Upper lobe of right lung (tissue), 1 donor: ENCODE measurements around the gene PDE7B. TPM values are rescaled to one million over a fixed set of nuclear protein-coding genes. Genes with fewer than 3 reads are reported as not detected.

Source experiments
- ATAC-seq: fragments of 200-7000 bp; cut with Tn5 transposase; one replicate; pipeline ENCODE4 v1.9.1; 2020; ENCODE audit warnings: mild to moderate bottlenecking, moderate library complexity
- DNase-seq: peaks from one replicate; pipeline ENCODE4 v3.0.0-alpha.2; 2020
- H3K27ac ChIP-seq: fragments of 200-600 bp; one replicate; pipeline ENCODE4 v1.8.0; 2022
- H3K27me3 ChIP-seq: fragments of 200-600 bp; one replicate; pipeline ENCODE4 v1.8.0; 2022; ENCODE audit warnings: mild to moderate bottlenecking
- H3K36me3 ChIP-seq: fragments of 200-600 bp; one replicate; pipeline ENCODE4 v1.8.0; 2022
- H3K4me1 ChIP-seq: fragments of 200-600 bp; one replicate; pipeline ENCODE4 v1.8.0; 2022
- H3K4me3 ChIP-seq: fragments of 200-600 bp; one replicate; pipeline ENCODE4 v1.8.0; 2022; ENCODE audit warnings: mild to moderate bottlenecking
- H3K9me3 ChIP-seq: fragments of 200-600 bp; one replicate; pipeline ENCODE4 v1.8.0; 2022
- intact Hi-C: fragments of 100-400 bp; cut with DNase I; formaldehyde crosslinking; loops from one replicate; pipeline ENCODE4 v1.11.0; 2022
- total RNA-seq: library from RNA; stranded (reverse); fragmentation: NEBNext Ultra II Directional; extraction: Animal tissue kit (Norgen Biotek cat#: 25700); gene quantifications from one replicate; pipeline ENCODE4 v1.2.1, GENCODE V29; 2021
- TF ChIP-seq, protein P1 (sequence below): fragments of 200-600 bp; IDR thresholded peaks from one replicate; pipeline ENCODE4 v1.8.0; 2022; ENCODE audit warnings: antibody characterized with exemption
- donor health status: DM: no; HTN: yes; CAD: no; lungs with severe emphysema.

The PDE7B gene
- total RNA-seq, 1 donor from 2014 or later, result 4.2 TPM

DNA sequence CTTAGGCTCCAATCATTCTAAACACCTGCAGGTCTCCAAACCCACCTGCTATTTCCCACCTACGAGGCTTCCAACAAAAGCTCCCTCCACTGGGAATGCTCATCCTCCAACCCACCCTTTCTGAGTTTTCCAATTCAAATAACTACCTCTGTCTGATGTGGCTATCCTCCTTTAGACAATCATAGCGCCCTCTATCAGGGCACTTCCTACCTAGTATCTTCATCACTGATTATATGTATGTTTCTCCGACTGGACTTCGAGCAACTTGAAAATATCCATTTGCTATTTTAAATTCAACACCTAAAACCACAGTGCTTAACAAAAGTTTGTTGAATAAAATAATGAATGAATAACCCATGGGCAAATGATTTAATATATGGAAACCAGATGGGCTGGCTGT lies 357.3 kb downstream of the PDE7B start:
- Histone ChIP-seq H3K4me1 (no peaks in the 10 kb centered on the region), H3K9me3 (no peaks in the 10 kb centered on the region), H3K27ac (no peak overlapping the region), H3K27me3 (no peaks in the 10 kb centered on the region), H3K4me3 (no peak overlapping the region), H3K36me3 (no peaks in the 10 kb centered on the region)
- DNase-seq (no peak), ATAC-seq (no peak)
- intact Hi-C loops, result no loop called here
- TF ChIP-seq, protein P1, sequence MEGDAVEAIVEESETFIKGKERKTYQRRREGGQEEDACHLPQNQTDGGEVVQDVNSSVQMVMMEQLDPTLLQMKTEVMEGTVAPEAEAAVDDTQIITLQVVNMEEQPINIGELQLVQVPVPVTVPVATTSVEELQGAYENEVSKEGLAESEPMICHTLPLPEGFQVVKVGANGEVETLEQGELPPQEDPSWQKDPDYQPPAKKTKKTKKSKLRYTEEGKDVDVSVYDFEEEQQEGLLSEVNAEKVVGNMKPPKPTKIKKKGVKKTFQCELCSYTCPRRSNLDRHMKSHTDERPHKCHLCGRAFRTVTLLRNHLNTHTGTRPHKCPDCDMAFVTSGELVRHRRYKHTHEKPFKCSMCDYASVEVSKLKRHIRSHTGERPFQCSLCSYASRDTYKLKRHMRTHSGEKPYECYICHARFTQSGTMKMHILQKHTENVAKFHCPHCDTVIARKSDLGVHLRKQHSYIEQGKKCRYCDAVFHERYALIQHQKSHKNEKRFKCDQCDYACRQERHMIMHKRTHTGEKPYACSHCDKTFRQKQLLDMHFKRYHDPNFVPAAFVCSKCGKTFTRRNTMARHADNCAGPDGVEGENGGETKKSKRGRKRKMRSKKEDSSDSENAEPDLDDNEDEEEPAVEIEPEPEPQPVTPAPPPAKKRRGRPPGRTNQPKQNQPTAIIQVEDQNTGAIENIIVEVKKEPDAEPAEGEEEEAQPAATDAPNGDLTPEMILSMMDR, result no peak

DNA sequence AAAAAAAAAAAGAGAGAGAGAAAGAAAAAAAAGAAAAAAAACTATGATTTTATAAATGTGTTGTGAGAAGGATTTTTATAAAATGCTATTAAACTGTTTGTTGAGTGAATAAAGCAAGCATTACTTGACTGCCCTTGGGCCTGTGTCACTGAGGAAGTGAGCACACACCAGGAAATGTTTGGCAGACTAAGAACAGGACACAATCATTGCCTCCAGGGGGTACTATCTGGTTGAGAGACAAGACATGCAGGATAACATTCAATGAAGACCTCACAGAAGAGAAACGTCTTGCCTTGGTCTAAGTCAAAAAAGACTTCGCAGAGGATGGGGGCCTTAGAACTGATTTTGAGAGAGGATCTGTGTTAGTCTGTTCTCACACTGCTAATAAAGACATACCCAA lies 358.0 kb downstream of the PDE7B start:
- no peaks in the 10 kb centered on the region for H3K27me3 ChIP-seq
- no peak overlapping the region for H3K27ac ChIP-seq
- no peaks in the 10 kb centered on the region for H3K36me3 ChIP-seq
- ATAC-seq (no peak), DNase-seq (no peak)
- TF ChIP-seq, protein P1, result no peak
- intact Hi-C loops, result no loop called here
- no peaks in the 10 kb centered on the region for H3K9me3 ChIP-seq
- no peak overlapping the region for H3K4me3 ChIP-seq
- H3K4me1 ChIP-seq, result no peaks in the 10 kb centered on the region

DNA sequence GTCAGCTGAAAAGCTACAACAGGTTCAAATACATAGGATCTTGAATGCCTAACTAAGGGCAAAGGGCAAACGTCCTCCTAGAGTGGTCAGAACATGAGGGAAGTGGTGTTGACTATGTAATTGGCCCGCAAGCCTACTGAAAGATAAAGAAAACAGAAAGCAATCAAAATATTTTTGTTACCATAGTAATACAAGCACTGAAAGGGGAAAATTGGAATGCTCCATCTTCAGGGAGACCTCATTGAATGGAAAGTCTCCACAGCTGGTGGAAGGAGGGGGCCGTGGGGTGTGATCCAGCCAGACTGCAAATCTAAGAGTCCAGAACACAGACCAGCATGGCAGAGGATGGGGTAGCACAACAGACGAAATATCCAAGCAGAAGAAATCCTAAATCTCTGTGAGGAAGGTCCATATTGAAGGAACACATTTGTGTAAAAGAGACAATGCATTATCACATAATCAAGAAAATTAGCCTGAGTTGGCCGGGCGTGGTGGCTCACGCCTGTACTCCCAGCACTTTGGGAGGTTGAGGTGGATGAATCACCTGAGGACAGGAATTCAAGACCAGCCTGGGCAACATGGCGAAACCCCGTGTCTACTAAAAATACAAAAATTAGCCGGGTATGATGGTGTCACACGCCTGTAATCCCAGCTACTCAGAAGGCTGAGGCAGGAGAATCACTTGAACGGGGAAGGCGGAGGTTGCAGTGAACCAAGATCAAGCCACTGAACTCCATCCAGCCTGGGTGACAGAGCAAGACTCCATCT lies 359.1 kb downstream of the PDE7B start:
- no peaks in the 10 kb centered on the region for H3K9me3 ChIP-seq
- intact Hi-C loops, result no loop called here
- TF ChIP-seq, protein P1, result no peak
- DNase-seq (no peak), ATAC-seq (no peak)
- H3K4me1 ChIP-seq, result no peaks in the 10 kb centered on the region
- H3K27ac ChIP-seq, result no peak overlapping the region
- no peaks in the 10 kb centered on the region for H3K36me3 ChIP-seq
- no peaks in the 10 kb centered on the region for H3K27me3 ChIP-seq
- no peak overlapping the region for H3K4me3 ChIP-seq

DNA sequence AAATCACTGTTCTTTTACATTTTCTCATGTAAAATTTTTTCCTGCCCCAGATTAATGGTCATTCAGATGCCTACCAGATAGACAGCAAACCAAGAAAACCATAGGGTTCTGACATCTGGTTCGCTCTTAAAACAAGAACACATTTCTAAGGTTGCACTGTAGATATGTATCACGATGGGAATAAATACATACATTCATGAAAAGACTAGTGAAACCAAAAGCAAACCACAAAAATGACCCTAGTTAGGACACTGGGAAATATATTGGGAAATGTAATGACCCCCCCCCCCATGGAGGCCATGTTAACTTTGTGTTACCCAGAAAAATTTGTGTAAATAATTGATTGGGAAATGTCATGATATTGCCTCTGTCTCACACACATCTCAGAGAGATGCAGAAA lies 361.1 kb downstream of the PDE7B start:
- TF ChIP-seq, protein P1, result no peak
- Histone ChIP-seq H3K4me1 (no peaks in the 10 kb centered on the region), H3K27me3 (no peaks in the 10 kb centered on the region), H3K9me3 (no peaks in the 10 kb centered on the region), H3K27ac (no peak overlapping the region), H3K4me3 (no peak overlapping the region), H3K36me3 (no peaks in the 10 kb centered on the region)
- intact Hi-C loops, result no loop called here
- ATAC-seq (no peak), DNase-seq (no peak)

DNA sequence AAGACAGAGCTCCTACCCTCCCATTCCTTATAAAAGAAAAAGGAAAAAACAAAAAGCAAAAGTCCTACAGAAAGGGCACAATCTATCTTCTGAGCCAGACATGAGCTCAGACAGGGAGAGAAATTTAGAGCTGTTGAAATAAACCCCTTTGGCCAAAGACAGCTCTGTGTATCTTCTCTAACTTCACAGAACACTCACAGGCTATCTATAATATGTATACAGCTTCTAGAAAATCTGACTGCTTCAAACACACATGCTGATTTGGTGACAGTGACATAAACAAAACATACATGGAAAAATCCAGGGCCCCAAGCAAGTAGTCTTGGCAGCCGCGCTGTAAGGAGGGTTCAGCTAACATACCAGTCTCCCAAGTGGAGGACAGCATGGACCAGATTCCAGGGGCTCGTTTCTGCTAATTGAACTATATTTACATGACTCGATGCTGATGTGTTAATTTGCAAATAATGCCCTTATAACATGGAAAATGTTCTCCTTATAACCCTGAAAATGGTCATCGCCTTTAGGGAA lies 361.6 kb downstream of the PDE7B start:
- Histone ChIP-seq H3K27ac (no peak overlapping the region), H3K4me3 (no peak overlapping the region), H3K27me3 (no peaks in the 10 kb centered on the region), H3K4me1 (no peaks in the 10 kb centered on the region), H3K9me3 (no peaks in the 10 kb centered on the region), H3K36me3 (no peaks in the 10 kb centered on the region)
- TF ChIP-seq, protein P1, result no peak
- no peak for DNase-seq
- ATAC-seq, result no peak
- intact Hi-C loops, result no loop called here
